ENCODE measurements around the gene CLCNKB.

- TF ChIP-seq SIN3A (IDR thresholded peaks at IDR 0.05; ENCODE audit: borderline replicate concordance, insufficient read depth, low read length), result no peak
- no peak for TF ChIP-seq TAF1 (IDR thresholded peaks at IDR 0.05; ENCODE audit: borderline replicate concordance, insufficient read depth, low read length)
Observed at GRCh38 chr1:16054598-16055540, 11.3 kb downstream of the CLCNKB start.
